A549 (cell line): Measurements from ENCODE around the gene CLEC6A. TPM values are rescaled to one million over a fixed set of nuclear protein-coding genes. Genes with fewer than 3 reads are reported as not detected.
"Not testable (repeated sequence)": the region's sequence is repeated elsewhere in the genome, so short reads cannot be mapped to it uniquely, and the experiment has no call there.

Experiments
- ATAC-seq, 2 experiments: fragments of 200-7000 bp in 1 of 2; fragments of >200 bp in 1 of 2; cut with Nextera tagmentation in 1 of 2; cut with Tn5 transposase in 1 of 2; 3 replicates each; pipeline versions ENCODE4 v1.8.0 to v1.9.1; 2018 to 2020; ENCODE audit warnings: mild to moderate bottlenecking in 1 of 2, moderate library complexity in 1 of 2
- CTCF ChIA-PET: fragments of 300-600 bp; sonication (Branson Sonifier 250); formaldehyde crosslinking; extraction: SDS; loops from one replicate; lab custom pipeline; 2021; ENCODE audit warnings: antibody characterized with exemption, inconsistent platforms; lab: Yijun Ruan, JAX
- POLR2A ChIA-PET: fragments of 350-600 bp; formaldehyde crosslinking; extraction: SDS; loops from one replicate; lab custom pipeline; 2021; ENCODE audit warnings: antibody characterized with exemption, inconsistent platforms; lab: Yijun Ruan, JAX
- DNase-seq, 2 experiments: peaks; one replicate each; pipeline versions ENCODE4 v3.0.0 to v3.0.0-alpha.2; 2011 to 2016; ENCODE audit warnings: low read depth in 1 of 2, low spot score in 1 of 2
- FAIRE-seq: peaks from 2 replicates; lab custom pipeline; 2011; peaks lifted over from hg19 to GRCh38; lab: Jason Lieb, UNC
- H3K27ac ChIP-seq, 2 experiments: fragments of >200 bp; sonication (Bioruptor Twin); formaldehyde crosslinking; 3 replicates each; pipeline ENCODE4 v1.5.1; 2016 to 2017
- H3K4me1 ChIP-seq: fragments of >200 bp; sonication (Bioruptor Twin); formaldehyde crosslinking; 3 replicates; pipeline ENCODE4 v1.6.1; 2016
- H3K4me2 ChIP-seq: fragments of >200 bp; sonication (Bioruptor Twin); formaldehyde crosslinking; 3 replicates; pipeline ENCODE4 v1.6.1; 2016
- H3K4me3 ChIP-seq: fragments of >200 bp; sonication (Bioruptor Twin); formaldehyde crosslinking; 3 replicates; pipeline ENCODE4 v1.5.1; 2016
- H3K9me3 ChIP-seq: fragments of >200 bp; sonication (Bioruptor Twin); formaldehyde crosslinking; 3 replicates; pipeline ENCODE4 v1.6.1; 2016
- BCL3 ChIP-seq: fragments of >200 bp; sonication (Bioruptor Twin); formaldehyde crosslinking; IDR thresholded peaks from 3 replicates; pipeline ENCODE4 v1.6.1; 2016
- CBX2 ChIP-seq: fragments of 200-600 bp; sonication (generic); IDR thresholded peaks from 2 replicates; pipeline ENCODE4 v1.6.1; 2016; ENCODE audit warnings: low read depth, mild to moderate bottlenecking, borderline replicate concordance
- CEBPB ChIP-seq, 2 experiments: fragments of >200 bp in 1 of 2; sonication (Bioruptor Twin) in 1 of 2; formaldehyde crosslinking in 1 of 2; IDR thresholded peaks; 2 replicates each; pipeline ENCODE4 v1.6.1; 2012 to 2016
- CHD4 ChIP-seq: fragments of 200-600 bp; sonication (generic); IDR thresholded peaks from 2 replicates; pipeline ENCODE4 v1.6.1; 2016; ENCODE audit warnings: antibody characterized with exemption, mild to moderate bottlenecking, borderline replicate concordance
- EHF ChIP-seq: fragments of 250-450 bp; sonication (Bioruptor Pico); IDR thresholded peaks from 2 replicates; pipeline ENCODE4 v1.5.0; 2020; ENCODE audit warnings: mild to moderate bottlenecking
- ESRRA ChIP-seq: fragments of 150-350 bp; IDR thresholded peaks from 2 replicates; pipeline ENCODE4 v1.6.1; 2014; ENCODE audit warnings: mild to moderate bottlenecking, low read length, borderline replicate concordance
- HDAC2 ChIP-seq: fragments of 200-600 bp; sonication (generic); IDR thresholded peaks from 2 replicates; pipeline ENCODE4 v1.6.1; 2016
- HOXA7 ChIP-seq: fragments of 250-450 bp; sonication (Bioruptor Pico); IDR thresholded peaks from 2 replicates; pipeline ENCODE4 v1.5.0; 2020; ENCODE audit warnings: mild to moderate bottlenecking, moderate library complexity
- KDM1A ChIP-seq: fragments of 200-600 bp; sonication (generic); IDR thresholded peaks from 2 replicates; pipeline ENCODE4 v1.6.1; 2016; ENCODE audit warnings: low read depth, mild to moderate bottlenecking
- KDM5A ChIP-seq: fragments of 200-600 bp; sonication (generic); IDR thresholded peaks from 2 replicates; pipeline ENCODE4 v1.6.1; 2016; ENCODE audit warnings: antibody characterized with exemption, mild to moderate bottlenecking
- PHF8 ChIP-seq: fragments of 200-600 bp; sonication (generic); IDR thresholded peaks from 2 replicates; pipeline ENCODE4 v1.6.1; 2016; ENCODE audit warnings: low read depth, mild to moderate bottlenecking, antibody characterized with exemption, moderate library complexity, borderline replicate concordance
- POLR2A ChIP-seq: IDR thresholded peaks from 2 replicates; pipeline ENCODE4 v1.6.1; 2012; ENCODE audit warnings: mild to moderate bottlenecking, low read length
- SMC3 ChIP-seq: fragments of >200 bp; sonication (Bioruptor Twin); formaldehyde crosslinking; IDR thresholded peaks from 3 replicates; pipeline ENCODE4 v1.6.1; 2018; ENCODE audit warnings: inconsistent platforms
- ZC3H11A ChIP-seq: fragments of 450-650 bp; IDR thresholded peaks from 2 replicates; pipeline ENCODE4 v1.6.1; 2014; ENCODE audit warnings: antibody characterized with exemption, mild to moderate bottlenecking
- WGBS: methylation state at CpG from one replicate; pipeline ENCODE4 v1.1.6; 2017; ENCODE audit errors: missing lambda C conversion rate; 5-methylcytosine and 5-hydroxymethylcytosine counted together
- polyA plus RNA-seq, 4 experiments: library from polyadenylated mRNA; depleted of rRNA in 3 of 4; stranded (reverse); fragments of >200 nt; fragmentation: RNase III in 1 of 4; extraction: RNeasy Plus Mini Kit Qiagen cat#74134 plus additional on column Dnase treatment in 1 of 4; gene quantifications; 2 replicates in 3 of 4; 3 replicates in 1 of 4; pipeline ENCODE4 v1.2.3, GENCODE V29; 2011 to 2017
- TF ChIP-seq, protein P1 (sequence below): IDR thresholded peaks from 2 replicates; pipeline ENCODE4 v1.6.1; 2012
- TF ChIP-seq, protein P2 (sequence below): IDR thresholded peaks from 2 replicates; pipeline ENCODE4 v1.6.1; 2012; ENCODE audit warnings: low read depth, borderline replicate concordance
- TF ChIP-seq, protein P3 (sequence below): fragments of 250-450 bp; sonication (Bioruptor Pico); IDR thresholded peaks from 2 replicates; pipeline ENCODE4 v1.5.0; 2021; ENCODE audit warnings: mild to moderate bottlenecking, moderate library complexity, borderline replicate concordance
- TF ChIP-seq, protein P4 (sequence below): fragments of 450-650 bp; IDR thresholded peaks from 2 replicates; pipeline ENCODE4 v1.6.1; 2014; ENCODE audit warnings: antibody characterized with exemption
- TF ChIP-seq, protein P5 (sequence below): IDR thresholded peaks from 2 replicates; pipeline ENCODE4 v1.6.1; 2012

Gene CLEC6A
- polyA plus RNA-seq, 2 of the 4 experiments (the other 2 are of a cell fraction): not detected

DNA sequence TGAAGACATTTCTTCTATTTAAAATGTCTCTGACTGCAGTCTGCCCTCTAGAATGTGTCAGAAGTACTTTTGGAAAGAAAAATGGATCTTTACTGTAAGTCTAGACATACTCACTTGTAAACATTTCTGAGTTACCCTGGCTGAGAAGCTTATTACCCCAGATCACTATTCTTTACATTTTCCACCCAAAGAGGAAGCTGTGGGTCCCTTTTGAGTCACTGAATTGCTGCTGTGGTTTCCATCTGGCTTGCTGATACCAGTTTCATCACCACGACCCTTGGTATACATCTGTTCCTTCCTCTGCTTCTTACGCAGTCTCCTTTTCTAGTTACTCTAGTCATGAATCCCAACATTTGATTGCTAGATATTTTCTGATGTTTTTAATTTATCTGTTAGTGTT lies 37.3 kb downstream of the CLEC6A start:
- H3K9me3 ChIP-seq: no peaks in the 10 kb centered on the region
- no peaks in the 10 kb centered on the region for H3K4me1 ChIP-seq
- FAIRE-seq (no peak), ATAC-seq (no peak), DNase-seq (no peak)
- no peak overlapping the region for H3K4me3 ChIP-seq
- CTCF ChIA-PET: no interaction called here
- H3K27ac ChIP-seq: no peak overlapping the region
- POLR2A ChIA-PET: no interaction called here
- WGBS: 23% methylated on average over 2 of the region's 2 CpGs
- no peak overlapping the region for H3K4me2 ChIP-seq
- TF ChIP-seq ZC3H11A: no peak
- no peak for TF ChIP-seq KDM5A
- TF ChIP-seq, protein P1, sequence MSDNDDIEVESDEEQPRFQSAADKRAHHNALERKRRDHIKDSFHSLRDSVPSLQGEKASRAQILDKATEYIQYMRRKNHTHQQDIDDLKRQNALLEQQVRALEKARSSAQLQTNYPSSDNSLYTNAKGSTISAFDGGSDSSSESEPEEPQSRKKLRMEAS: no peak
- no peak for TF ChIP-seq CHD4
- TF ChIP-seq, protein P2, sequence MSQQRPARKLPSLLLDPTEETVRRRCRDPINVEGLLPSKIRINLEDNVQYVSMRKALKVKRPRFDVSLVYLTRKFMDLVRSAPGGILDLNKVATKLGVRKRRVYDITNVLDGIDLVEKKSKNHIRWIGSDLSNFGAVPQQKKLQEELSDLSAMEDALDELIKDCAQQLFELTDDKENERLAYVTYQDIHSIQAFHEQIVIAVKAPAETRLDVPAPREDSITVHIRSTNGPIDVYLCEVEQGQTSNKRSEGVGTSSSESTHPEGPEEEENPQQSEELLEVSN: no peak
- TF ChIP-seq, protein P3, sequence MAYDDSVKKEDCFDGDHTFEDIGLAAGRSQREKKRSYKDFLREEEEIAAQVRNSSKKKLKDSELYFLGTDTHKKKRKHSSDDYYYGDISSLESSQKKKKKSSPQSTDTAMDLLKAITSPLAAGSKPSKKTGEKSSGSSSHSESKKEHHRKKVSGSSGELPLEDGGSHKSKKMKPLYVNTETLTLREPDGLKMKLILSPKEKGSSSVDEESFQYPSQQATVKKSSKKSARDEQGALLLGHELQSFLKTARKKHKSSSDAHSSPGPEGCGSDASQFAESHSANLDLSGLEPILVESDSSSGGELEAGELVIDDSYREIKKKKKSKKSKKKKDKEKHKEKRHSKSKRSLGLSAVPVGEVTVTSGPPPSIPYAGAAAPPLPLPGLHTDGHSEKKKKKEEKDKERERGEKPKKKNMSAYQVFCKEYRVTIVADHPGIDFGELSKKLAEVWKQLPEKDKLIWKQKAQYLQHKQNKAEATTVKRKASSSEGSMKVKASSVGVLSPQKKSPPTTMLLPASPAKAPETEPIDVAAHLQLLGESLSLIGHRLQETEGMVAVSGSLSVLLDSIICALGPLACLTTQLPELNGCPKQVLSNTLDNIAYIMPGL: no peak
- no peak for TF ChIP-seq POLR2A
- no peak for TF ChIP-seq CBX2
- TF ChIP-seq, all 56 proteins: peak for 0

- DNase-seq, H3K4me3 ChIP-seq, POLR2A ChIA-PET, H3K27ac ChIP-seq, H3K4me1 ChIP-seq, ATAC-seq, H3K9me3 ChIP-seq, FAIRE-seq, H3K4me2 ChIP-seq: not testable (repeated sequence)
- CTCF ChIA-PET: interaction anchor here (0.6 kb wide), 1 partner anchor 796 kb away, joined by 3 read pairs; no protein-coding TSS in a partner anchor
- WGBS: 13% methylated on average over 2 of the region's 4 CpGs
Observed at GRCh38 chr12:8495671-8496070, 39.9 kb downstream of the CLEC6A start.

DNA sequence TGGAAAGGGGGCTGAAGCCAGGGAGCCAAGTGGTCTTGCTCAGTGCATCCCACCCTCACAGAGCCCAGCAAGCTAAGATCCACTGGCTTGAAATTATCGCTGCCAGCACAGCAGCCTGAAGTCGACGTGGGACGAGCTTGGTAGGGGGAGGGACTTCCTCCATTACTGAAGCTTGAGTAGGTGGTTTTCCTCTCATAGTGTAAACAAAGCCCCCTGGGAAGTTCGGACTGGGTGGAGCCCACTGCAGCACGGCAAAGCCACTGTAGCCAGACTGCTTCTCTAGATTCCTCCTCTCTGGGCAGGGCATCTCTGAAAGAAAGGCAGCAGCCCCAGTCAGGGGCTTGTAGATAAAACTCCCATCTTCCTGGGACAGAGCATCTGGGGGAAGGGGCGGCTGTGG lies 40.3 kb downstream of the CLEC6A start:
- POLR2A ChIA-PET, FAIRE-seq, H3K4me3 ChIP-seq, H3K27ac ChIP-seq, ATAC-seq, H3K4me2 ChIP-seq, H3K4me1 ChIP-seq, DNase-seq, H3K9me3 ChIP-seq: not testable (repeated sequence)
- CTCF ChIA-PET: interaction anchor here (0.6 kb wide), 1 partner anchor 796 kb away, joined by 3 read pairs; no protein-coding TSS in a partner anchor
- WGBS: 15% methylated on average over 7 of the region's 7 CpGs

- H3K9me3 ChIP-seq: no peaks in the 10 kb centered on the region
- 4% methylated on average over 4 of the region's 4 CpGs for WGBS
- H3K27ac ChIP-seq: no peak overlapping the region
- no peak overlapping the region for H3K4me2 ChIP-seq
- no peak overlapping the region for H3K4me3 ChIP-seq
- ChIA-PET POLR2A (no interaction called here), CTCF (no interaction called here)
- no peak for FAIRE-seq
- TF ChIP-seq PHF8 (no peak), KDM1A (no peak), ZC3H11A (no peak), ESRRA (no peak), HDAC2 (no peak), CEBPB (IDR thresholded peaks at IDR 0.05) (no peak), HOXA7 (CRISPR knock-in tag) (no peak), BCL3 (no peak), SMC3 (no peak), EHF (CRISPR knock-in tag) (no peak)
- TF ChIP-seq, protein P1: no peak
- TF ChIP-seq, protein P2: no peak
- TF ChIP-seq, protein P4, sequence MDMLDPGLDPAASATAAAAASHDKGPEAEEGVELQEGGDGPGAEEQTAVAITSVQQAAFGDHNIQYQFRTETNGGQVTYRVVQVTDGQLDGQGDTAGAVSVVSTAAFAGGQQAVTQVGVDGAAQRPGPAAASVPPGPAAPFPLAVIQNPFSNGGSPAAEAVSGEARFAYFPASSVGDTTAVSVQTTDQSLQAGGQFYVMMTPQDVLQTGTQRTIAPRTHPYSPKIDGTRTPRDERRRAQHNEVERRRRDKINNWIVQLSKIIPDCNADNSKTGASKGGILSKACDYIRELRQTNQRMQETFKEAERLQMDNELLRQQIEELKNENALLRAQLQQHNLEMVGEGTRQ: no peak
- TF ChIP-seq, protein P5, sequence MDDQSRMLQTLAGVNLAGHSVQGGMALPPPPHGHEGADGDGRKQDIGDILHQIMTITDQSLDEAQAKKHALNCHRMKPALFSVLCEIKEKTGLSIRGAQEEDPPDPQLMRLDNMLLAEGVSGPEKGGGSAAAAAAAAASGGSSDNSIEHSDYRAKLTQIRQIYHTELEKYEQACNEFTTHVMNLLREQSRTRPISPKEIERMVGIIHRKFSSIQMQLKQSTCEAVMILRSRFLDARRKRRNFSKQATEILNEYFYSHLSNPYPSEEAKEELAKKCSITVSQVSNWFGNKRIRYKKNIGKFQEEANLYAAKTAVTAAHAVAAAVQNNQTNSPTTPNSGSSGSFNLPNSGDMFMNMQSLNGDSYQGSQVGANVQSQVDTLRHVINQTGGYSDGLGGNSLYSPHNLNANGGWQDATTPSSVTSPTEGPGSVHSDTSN: no peak
- ATAC-seq: no peak
- DNase-seq: no peak
- H3K4me1 ChIP-seq: no peaks in the 10 kb centered on the region
Observed at GRCh38 chr12:8499616-8500015, 43.9 kb downstream of the CLEC6A start.
